HUES48 (cell line): Measurements from ENCODE around the gene METTL21C.

Source experiments
- H3K27ac ChIP-seq: one replicate; pipeline ENCODE4 v1.7.0; 2013; ENCODE audit warnings: low read depth, low read length, inconsistent platforms
- H3K27me3 ChIP-seq: 2 replicates; pipeline ENCODE4 v1.6.1; 2013; ENCODE audit warnings: mild to moderate bottlenecking, low read length; ENCODE audit not compliant: control insufficient read depth, insufficient read depth
- H3K36me3 ChIP-seq: 2 replicates; pipeline ENCODE4 v1.6.1; 2013; ENCODE audit warnings: low read length; ENCODE audit not compliant: control insufficient read depth, insufficient read depth
- H3K4me1 ChIP-seq: 2 replicates; pipeline ENCODE4 v1.6.1; 2013; ENCODE audit warnings: mild to moderate bottlenecking, low read length; ENCODE audit not compliant: control insufficient read depth, insufficient read depth
- H3K4me3 ChIP-seq: 2 replicates; pipeline ENCODE4 v1.5.1; 2013; ENCODE audit warnings: mild to moderate bottlenecking, low read depth, low read length
- H3K9ac ChIP-seq: 2 replicates; pipeline ENCODE4 v1.6.1; 2013; ENCODE audit warnings: mild to moderate bottlenecking, low read depth, low read length, moderate library complexity
- H3K9me3 ChIP-seq: 2 replicates; pipeline ENCODE4 v1.6.1; 2013; ENCODE audit warnings: low read length; ENCODE audit not compliant: control insufficient read depth, insufficient read depth

METTL21C gene

DNA sequence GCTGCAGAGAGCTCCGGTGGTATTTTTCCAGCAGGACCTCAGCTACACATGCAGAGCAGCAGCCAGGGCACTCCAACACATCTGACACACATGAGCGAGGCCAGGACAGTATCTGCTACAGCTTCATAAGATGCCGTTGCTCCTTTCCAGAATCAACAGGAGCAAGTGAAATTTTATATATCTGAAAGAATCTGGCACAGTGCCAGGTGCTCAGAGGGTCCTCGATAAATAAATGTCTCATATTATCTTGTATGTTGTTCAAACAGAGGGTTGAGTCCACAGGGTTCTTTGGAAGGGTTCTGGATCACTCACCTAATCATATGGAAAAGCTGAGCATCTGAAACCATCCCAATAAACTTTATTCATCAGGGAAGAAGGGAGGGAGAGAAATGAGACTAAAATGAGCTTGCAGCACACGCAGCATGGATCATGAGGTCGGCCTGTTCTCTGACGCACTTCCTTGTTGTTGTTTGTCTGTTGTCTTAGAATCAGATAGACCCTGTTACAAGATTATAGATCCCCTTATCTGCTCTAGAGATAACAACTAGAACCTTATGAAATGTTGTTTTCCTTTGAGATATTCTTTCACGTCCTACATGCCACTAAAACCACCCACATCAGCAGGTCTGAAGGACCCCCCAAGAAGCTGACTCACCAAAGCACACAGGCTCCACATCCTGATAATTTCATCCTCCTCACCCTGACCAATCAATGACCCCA is 3.2 kb upstream of the METTL21C start:
- Histone ChIP-seq H3K9me3 (no peaks in the 10 kb centered on the region), H3K4me1 (peaks cover 3% of the 10 kb centered on the region; the same call in 1 of the 2 replicates), H3K36me3 (no peaks in the 10 kb centered on the region), H3K27ac (no peak overlapping the region), H3K27me3 (no peaks in the 10 kb centered on the region), H3K4me3 (no peak overlapping the region), H3K9ac (no peak overlapping the region)

DNA sequence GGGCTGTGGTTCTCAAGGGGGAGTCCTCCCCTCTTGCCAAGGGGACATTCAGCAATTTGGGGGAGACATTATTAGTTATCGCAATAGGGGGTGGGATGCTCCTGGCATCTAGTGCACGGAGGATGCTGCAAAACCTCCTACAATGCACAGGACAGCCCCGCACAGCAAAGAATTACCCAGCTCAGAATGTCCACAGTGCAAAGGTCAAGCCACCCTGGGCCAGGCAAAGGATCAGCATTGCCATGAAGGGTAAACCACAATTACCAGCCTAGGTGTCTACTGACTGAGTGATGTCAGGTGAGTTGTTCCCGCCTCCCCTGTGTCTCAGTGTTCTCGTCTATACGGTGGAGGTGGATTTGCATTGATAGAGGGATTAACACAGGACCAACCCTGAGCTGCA is 2.4 kb upstream of the METTL21C start:
- no peak overlapping the region for H3K27ac ChIP-seq
- H3K4me3 ChIP-seq, result no peak overlapping the region
- no peaks in the 10 kb centered on the region for H3K9me3 ChIP-seq
- H3K27me3 ChIP-seq, result no peaks in the 10 kb centered on the region
- peaks cover 8% of the 10 kb centered on the region; the same call in 1 of the 2 replicates for H3K4me1 ChIP-seq
- no peaks in the 10 kb centered on the region for H3K36me3 ChIP-seq
- no peak overlapping the region for H3K9ac ChIP-seq

DNA sequence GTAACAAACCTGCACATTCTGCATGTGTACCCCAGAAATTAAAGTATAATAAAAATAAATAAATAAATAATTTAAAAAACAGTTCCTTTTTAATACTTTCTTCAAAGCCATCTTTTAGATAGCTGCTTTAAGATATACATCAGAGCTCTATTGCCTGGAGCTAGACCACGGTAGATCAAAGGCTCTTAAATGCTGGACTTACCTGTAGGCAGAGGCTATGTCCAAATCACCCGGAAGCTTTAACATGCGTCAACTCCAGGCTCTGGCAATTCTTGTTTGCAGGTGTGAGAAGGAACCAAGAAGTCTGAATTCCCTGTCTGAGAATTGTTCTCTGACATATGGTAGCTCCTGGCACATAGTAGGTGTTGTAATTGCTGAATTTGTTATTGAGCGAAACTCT is 1.6 kb upstream of the METTL21C start:
- Histone ChIP-seq H3K27me3 (no peaks in the 10 kb centered on the region), H3K9ac (no peak overlapping the region), H3K36me3 (no peaks in the 10 kb centered on the region), H3K9me3 (no peaks in the 10 kb centered on the region), H3K4me3 (no peak overlapping the region), H3K27ac (no peak overlapping the region), H3K4me1 (peaks cover 16% of the 10 kb centered on the region)

DNA sequence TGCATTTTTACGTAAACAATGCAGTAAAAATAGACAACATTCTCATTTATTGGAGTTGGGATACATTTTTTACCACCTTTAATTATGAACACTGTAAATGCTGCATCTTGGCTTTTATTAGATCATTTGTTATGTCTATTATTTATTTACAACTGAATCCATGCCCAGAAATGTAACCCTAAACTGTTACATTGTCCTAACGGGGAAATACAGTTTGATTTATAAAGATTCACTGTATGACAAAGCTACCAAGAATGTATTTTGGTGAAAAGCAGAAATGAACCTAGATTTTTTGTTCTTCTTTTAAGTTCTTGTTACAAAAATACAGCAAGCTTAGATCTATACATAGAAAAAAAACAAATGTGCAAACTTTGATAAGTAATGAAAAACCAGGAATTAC is 1.1 kb downstream of the METTL21C start:
- Histone ChIP-seq H3K4me1 (peaks cover 16% of the 10 kb centered on the region), H3K27me3 (no peaks in the 10 kb centered on the region), H3K9me3 (no peaks in the 10 kb centered on the region), H3K4me3 (no peak overlapping the region), H3K27ac (no peak overlapping the region), H3K9ac (no peak overlapping the region), H3K36me3 (no peaks in the 10 kb centered on the region)

DNA sequence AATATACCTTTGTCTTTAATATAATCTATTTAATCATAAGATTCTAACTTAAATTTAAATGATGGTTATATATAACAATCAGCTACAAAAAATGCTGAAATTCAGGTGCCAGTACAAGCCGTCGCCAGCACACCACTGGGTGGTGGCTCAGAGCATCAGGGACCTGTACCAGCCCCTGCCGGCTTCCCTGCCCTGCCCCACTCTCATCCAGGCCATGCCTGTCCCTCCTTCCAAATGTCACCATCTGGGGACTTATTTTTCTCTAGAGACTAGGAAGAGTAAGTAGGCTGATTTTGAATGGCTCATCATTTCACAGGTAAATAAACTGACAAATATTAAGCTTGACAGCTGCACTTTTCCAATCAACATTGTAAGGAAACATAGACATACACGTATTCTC is 1.6 kb downstream of the METTL21C start:
- no peak overlapping the region for H3K4me3 ChIP-seq
- H3K4me1 ChIP-seq, result peaks cover 21% of the 10 kb centered on the region

DNA sequence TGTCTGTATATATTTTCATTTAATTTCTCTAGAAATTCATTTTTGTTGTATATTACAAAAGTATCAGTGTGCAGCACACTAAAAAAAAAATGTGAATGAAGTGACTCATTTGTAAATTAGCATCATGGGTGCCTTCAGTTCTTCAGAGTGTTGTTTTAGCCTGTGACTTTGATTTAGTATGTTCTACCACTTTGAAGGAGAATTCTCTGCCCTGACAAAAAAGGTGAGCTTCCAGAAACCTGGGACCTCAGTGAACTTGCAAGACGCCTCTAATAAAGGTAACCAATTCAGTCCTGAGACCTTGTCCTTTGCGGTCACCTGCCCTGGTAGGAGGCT is 2.4 kb downstream of the METTL21C start:
- Histone ChIP-seq H3K9ac (no peak overlapping the region), H3K4me3 (no peak overlapping the region), H3K27ac (no peak overlapping the region), H3K9me3 (no peaks in the 10 kb centered on the region), H3K27me3 (no peaks in the 10 kb centered on the region), H3K36me3 (no peaks in the 10 kb centered on the region), H3K4me1 (peaks cover 29% of the 10 kb centered on the region)

More for the DNA sequence above, 1.6 kb downstream of the METTL21C start:
- Histone ChIP-seq H3K36me3 (no peaks in the 10 kb centered on the region), H3K27ac (no peak overlapping the region), H3K27me3 (no peaks in the 10 kb centered on the region), H3K9me3 (no peaks in the 10 kb centered on the region), H3K9ac (no peak overlapping the region)

DNA sequence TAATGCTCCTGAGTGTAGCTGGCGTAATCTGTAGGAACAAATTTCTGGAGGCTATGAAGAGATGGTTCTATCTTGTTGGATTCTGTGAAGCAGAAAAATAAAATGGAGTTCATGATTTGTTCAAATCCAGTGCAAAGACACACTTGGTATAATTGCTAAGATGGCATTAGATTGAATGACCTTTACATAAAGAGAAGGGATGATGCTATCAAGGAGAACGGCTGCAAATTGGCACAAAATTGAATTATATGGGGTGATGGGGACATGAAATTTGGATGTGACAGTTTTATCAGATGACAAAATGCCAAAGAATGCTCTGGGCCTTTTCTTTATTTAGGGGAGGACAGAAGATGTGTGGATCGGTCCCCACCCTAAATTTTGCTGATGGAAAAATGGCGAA is 4.0 kb downstream of the METTL21C start:
- Histone ChIP-seq H3K4me1 (peaks cover 34% of the 10 kb centered on the region), H3K27me3 (no peaks in the 10 kb centered on the region), H3K9me3 (no peaks in the 10 kb centered on the region), H3K9ac (no peak overlapping the region), H3K36me3 (no peaks in the 10 kb centered on the region), H3K4me3 (no peak overlapping the region), H3K27ac (no peak overlapping the region)

DNA sequence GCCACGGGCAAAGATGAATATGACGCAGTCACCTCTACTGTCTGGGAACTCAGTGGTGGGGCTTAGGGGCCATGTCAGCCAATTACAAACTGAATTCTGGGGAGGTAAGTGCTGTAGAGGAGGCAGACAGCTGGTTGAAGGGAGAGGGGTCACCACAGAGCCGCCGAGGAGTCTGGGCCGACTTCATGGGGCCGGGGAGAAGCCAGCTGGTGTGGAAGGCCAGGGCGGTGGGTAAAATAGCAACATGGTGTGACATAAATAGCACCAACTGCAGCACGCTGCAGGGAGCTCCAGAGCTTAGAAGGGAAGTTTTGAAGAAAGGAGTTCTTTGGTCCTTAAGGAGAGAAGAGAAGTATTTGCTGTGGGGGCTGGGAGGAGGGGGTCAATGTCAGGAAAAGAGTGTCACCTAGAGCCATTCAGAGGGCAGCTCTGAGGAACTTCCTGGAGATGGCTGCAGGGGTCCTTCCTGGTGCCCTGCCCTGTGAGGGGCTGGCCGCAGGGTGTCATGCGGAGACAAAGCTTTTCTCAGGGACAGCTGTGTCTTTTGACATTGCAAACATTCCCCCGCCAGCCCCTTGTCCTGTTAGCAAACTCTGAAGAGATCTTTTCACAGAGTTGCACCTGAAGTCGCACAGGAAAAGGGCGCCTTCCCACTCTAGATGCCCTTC is 6.4 kb downstream of the METTL21C start:
- no peaks in the 10 kb centered on the region for H3K36me3 ChIP-seq
- H3K4me3 ChIP-seq, result no peak overlapping the region
- H3K9ac ChIP-seq, result no peak overlapping the region
- H3K9me3 ChIP-seq, result no peaks in the 10 kb centered on the region
- H3K27ac ChIP-seq, result no peak overlapping the region
- H3K27me3 ChIP-seq, result no peaks in the 10 kb centered on the region
- peaks cover 31% of the 10 kb centered on the region for H3K4me1 ChIP-seq

DNA sequence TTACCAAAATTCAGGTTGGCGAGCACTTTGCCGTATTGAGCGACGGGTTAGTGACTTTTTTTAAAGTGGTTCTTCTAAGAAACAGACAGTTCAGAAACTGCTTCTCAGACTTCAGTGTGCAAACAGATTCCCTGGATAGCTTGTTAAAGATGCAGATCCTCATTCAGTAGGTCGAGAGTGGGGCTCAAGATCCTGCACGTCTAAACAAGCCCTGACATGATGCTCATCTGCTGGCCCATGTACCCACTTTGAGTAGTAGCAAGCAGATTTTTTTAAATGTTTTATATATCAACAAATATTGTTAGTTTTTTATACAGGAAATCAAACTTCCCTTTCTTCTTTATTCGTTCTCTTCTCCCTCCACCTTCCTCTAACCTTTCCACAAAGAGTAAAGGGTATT is 7.3 kb downstream of the METTL21C start:
- H3K36me3 ChIP-seq, result no peaks in the 10 kb centered on the region
- H3K9me3 ChIP-seq, result no peaks in the 10 kb centered on the region
- H3K27me3 ChIP-seq, result no peaks in the 10 kb centered on the region
- H3K27ac ChIP-seq, result no peak overlapping the region
- no peak overlapping the region for H3K4me3 ChIP-seq
- H3K4me1 ChIP-seq, result peaks cover 29% of the 10 kb centered on the region
- H3K9ac ChIP-seq, result no peak overlapping the region

DNA sequence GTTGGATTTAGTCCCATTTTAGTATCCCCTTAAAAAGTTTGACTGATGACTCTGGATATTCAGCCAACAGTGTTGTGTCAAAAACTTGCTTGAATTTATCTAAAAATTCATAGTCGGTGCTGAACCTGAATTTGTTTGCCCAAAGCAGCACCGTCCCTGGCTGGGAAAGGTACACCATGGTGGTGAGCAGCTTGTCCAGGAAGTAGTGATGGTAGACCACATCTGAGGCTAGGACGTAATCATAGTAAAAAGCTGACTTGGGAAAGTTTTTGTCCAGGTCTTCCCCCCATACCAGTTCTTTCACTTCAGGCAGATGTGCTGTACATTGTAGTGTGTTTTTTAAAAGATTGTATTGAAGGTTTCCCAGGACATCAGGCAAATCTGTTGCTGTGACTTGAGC is 8.8 kb downstream of the METTL21C start:
- H3K9me3 ChIP-seq, result no peaks in the 10 kb centered on the region
- no peaks in the 10 kb centered on the region for H3K36me3 ChIP-seq
- no peak overlapping the region for H3K9ac ChIP-seq
- no peak overlapping the region for H3K27ac ChIP-seq
- no peaks in the 10 kb centered on the region for H3K27me3 ChIP-seq
- no peak overlapping the region for H3K4me3 ChIP-seq
- peaks cover 18% of the 10 kb centered on the region for H3K4me1 ChIP-seq

DNA sequence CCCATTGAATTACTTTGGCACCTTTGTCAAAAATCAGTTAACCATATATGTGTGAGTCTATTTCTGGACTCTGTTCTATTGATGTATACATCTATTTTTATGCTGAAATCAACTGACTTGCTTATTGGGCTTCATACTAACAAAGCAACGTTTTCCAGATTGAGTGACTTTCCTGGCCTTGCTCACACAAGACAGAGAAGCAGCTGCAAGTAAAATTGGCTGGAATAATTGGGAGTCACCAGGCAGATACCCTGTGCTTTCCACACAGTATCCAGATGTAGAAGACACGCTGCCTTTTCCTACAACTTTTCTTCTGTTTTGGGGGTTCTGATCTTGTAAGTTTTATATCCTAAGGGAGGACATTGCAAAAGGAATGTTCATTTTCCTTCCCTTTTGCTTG is 11.2 kb downstream of the METTL21C start:
- Histone ChIP-seq H3K4me3 (no peak overlapping the region), H3K27ac (no peak overlapping the region), H3K36me3 (peaks cover 14% of the 10 kb centered on the region), H3K9ac (no peak overlapping the region), H3K27me3 (no peaks in the 10 kb centered on the region), H3K9me3 (no peaks in the 10 kb centered on the region), H3K4me1 (peaks cover 17% of the 10 kb centered on the region)
